NCI-H345 treated with DMSO at 0.1 percent for 48 hours (cell line): ENCODE results near the gene GAS2.

Experiments used
- DNase-seq: peaks from one replicate; lab custom pipeline; 2025; ENCODE audit not compliant: unreplicated experiment; lab: John Stamatoyannopoulos, UW

Gene GAS2

DNA sequence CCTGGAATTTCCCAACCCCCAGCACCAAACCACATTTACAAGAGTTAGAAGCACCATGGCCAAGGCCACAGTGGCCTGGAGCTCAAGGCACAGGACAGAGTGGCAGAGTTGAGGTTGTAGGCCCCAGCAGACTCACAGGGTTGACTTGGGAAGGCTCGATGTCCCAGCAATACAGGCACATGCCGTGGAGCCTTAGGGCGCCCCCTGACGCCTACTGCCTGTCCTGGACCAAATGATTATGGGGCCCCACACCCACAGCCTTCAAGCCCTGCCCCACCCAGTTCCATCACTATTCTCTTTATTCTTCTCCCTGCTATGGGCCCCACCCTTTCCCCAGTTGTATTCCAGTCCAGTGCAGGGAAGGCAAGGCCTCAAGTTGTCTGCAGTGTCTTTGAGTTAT, 193.8 kb downstream of the GAS2 start, which contains the start of gene CCDC179:
TSS of gene CCDC179 (minus strand) at position 234 of the 400 bp plus-strand sequence. CDS start at position 181, 53 bp downstream.
- DNase-seq, result no peak
